Adrenal gland (tissue), 12 donors: Measurements from ENCODE around the gene CDH4. TPM values are rescaled to one million over a fixed set of nuclear protein-coding genes. Genes with fewer than 3 reads are reported as not detected.

Experiments
- DNase-seq, 7 donors: peaks; one replicate each; pipeline ENCODE4 v3.0.0-alpha.2; 2019 to 2020
- H3K27ac ChIP-seq, 5 donors: fragments of 200-600 bp; sonication (generic) in 4 of 5; 1 replicate in 3 of 5; 2 replicates in 2 of 5; pipeline versions ENCODE4 v1.5.1 to v1.8.0; 2016 to 2020; ENCODE audit warnings: mild to moderate bottlenecking in 1 of 5
- H3K27me3 ChIP-seq: fragments of 200-600 bp; 2 replicates; pipeline ENCODE4 v1.8.0; 2021
- H3K36me3 ChIP-seq, 2 donors: fragments of 200-600 bp; replicated peaks in 1 of 2; 1 replicate in 1 of 2; 2 replicates in 1 of 2; pipeline versions ENCODE4 v1.5.1 to v1.8.0; 2018 to 2022
- H3K4me1 ChIP-seq, 2 donors: fragments of 200-600 bp; replicated peaks in 1 of 2; 1 replicate in 1 of 2; 2 replicates in 1 of 2; pipeline versions ENCODE4 v1.5.1 to v1.8.0; 2018 to 2021
- H3K4me3 ChIP-seq, 4 donors: fragments of 200-600 bp; sonication (generic) in 3 of 4; one replicate each; pipeline ENCODE4 v1.5.1; 2016 to 2018
- H3K9me3 ChIP-seq, 3 donors: fragments of 200-600 bp; sonication (generic) in 1 of 3; replicated peaks in 1 of 3; 1 replicate in 2 of 3; 2 replicates in 1 of 3; pipeline versions ENCODE4 v1.5.1 to v1.8.0; 2016 to 2021
- POLR2A ChIP-seq, 2 donors: fragments of 450-650 bp; IDR thresholded peaks; one replicate each; pipeline ENCODE4 v1.6.1; 2017; ENCODE audit warnings: antibody characterized with exemption in 2 of 2, mild to moderate bottlenecking in 2 of 2, moderate library complexity in 1 of 2
- WGBS, 4 donors: extraction: QIAGEN DNeasy Blood & Tissue Kit in 2 of 4; methylation state at CpG; one replicate each; pipeline versions ENCODE4 v1.1.5 to v1.1.7; 2013 to 2017; 5-methylcytosine and 5-hydroxymethylcytosine counted together
- intact Hi-C, 2 donors: fragments of 100-400 bp; cut with DNase I; formaldehyde crosslinking; loops; one replicate each; pipeline versions ENCODE4 v1.14.1 to v1.15.0; 2022 to 2023
- microRNA counts, 2 donors: library from miRNA; unstranded; fragments of <30 nt; microRNA quantifications; one replicate each; lab custom pipeline; 2016
- microRNA-seq, 3 donors: library from miRNA; unstranded; fragments of <30 nt; microRNA quantifications; one replicate each; pipeline ENCODE4, GENCODE V29; 2017 to 2020
- polyA plus RNA-seq, 3 donors: library from polyadenylated mRNA; stranded (reverse); fragments of 200-250 nt in 2 of 3; fragments of 350-450 nt in 1 of 3; fragmentation: Illumina TruSeq in 1 of 3; extraction: RNeasy Lipid Tissue Mini Kit (QIAGEN cat#74804) in 1 of 3; gene quantifications; one replicate each; pipeline ENCODE4 v1.2.3, GENCODE V29; 2013 to 2014
- total RNA-seq, 9 donors: library from RNA; depleted of rRNA in 4 of 9; stranded (reverse); fragments of >200 nt in 4 of 9; fragments of 120-200 nt in 1 of 9; fragmentation: NEBNext Ultra II Directional in 1 of 9; extraction: Animal tissue kit (Norgen Biotek cat#: 25700) in 1 of 9; gene quantifications; one replicate each; pipeline versions ENCODE4 v1.1.0 to v1.2.4, GENCODE V29; 2013 to 2023
- TF ChIP-seq, protein P1 (sequence below), 6 experiments: fragments of 450-650 bp in 4 of 6; fragments of 200-600 bp in 2 of 6; sonication (generic) in 1 of 6; IDR thresholded peaks; 1 replicate in 5 of 6; 2 replicates in 1 of 6; pipeline versions ENCODE4 v1.5.1 to v1.8.0; 2016 to 2021; ENCODE audit warnings: antibody characterized with exemption in 6 of 6, mild to moderate bottlenecking in 2 of 6, moderate library complexity in 1 of 6
- donor health status: healthy with polysubstance abuse.
- donor health status: Bipolar disorder and iron deficiency.
- donor health status: DM: yes; HTN: yes; CAD: no.
- donor health status: DM: no; HTN: no; CAD: no.
- donor health status: DM: no; HTN: no; CAD: no.
- donor health status: DM: yes; HTN: yes; CAD: no.

Gene CDH4
- total and polyA plus RNA-seq, 12 donors: 0.08 to 0.53 (median 0.20) TPM; not detected in 3

DNA sequence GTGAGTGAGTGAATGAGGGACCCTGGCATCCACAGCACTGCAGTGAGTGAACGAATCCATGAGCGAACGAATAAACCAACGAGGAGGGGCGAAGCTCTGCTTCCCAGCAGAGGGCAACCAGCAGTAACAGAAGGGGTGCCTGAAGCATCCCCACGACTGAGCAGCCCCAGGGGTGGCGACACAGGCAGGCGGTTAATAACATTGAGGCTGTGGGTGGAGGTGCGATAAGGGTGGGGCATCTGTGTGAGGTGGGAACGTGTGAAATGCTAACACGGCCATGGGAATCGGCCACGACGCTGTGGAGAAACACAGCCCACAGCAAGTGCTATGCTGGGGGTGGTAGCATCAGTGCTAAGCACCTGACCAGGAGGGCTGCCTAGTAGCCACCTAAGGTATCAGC, 737.7 kb downstream of the CDH4 start:
- H3K27me3 ChIP-seq: no peaks in the 10 kb centered on the region
- intact Hi-C loops: no loop called here
- H3K4me1 ChIP-seq: no peaks in the 10 kb centered on the region
- TF ChIP-seq, protein P1, sequence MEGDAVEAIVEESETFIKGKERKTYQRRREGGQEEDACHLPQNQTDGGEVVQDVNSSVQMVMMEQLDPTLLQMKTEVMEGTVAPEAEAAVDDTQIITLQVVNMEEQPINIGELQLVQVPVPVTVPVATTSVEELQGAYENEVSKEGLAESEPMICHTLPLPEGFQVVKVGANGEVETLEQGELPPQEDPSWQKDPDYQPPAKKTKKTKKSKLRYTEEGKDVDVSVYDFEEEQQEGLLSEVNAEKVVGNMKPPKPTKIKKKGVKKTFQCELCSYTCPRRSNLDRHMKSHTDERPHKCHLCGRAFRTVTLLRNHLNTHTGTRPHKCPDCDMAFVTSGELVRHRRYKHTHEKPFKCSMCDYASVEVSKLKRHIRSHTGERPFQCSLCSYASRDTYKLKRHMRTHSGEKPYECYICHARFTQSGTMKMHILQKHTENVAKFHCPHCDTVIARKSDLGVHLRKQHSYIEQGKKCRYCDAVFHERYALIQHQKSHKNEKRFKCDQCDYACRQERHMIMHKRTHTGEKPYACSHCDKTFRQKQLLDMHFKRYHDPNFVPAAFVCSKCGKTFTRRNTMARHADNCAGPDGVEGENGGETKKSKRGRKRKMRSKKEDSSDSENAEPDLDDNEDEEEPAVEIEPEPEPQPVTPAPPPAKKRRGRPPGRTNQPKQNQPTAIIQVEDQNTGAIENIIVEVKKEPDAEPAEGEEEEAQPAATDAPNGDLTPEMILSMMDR (IDR thresholded peaks at IDR 0.05): no peak
- no peak for TF ChIP-seq POLR2A (IDR thresholded peaks at IDR 0.05)
- H3K9me3 ChIP-seq: no peaks in the 10 kb centered on the region
- no peak overlapping the region for H3K27ac ChIP-seq
- no peak overlapping the region for H3K4me3 ChIP-seq
- H3K36me3 ChIP-seq: peaks cover 0 to 25% of the 10 kb centered on the region in 2 donors
- no peak for DNase-seq
- WGBS, 4 donors: 86 to 91% (median 89%) methylated on average over 14 of the region's 14 CpGs

MicroRNAs within 50 kb of the gene (microRNA counts, 767-probe panel; counts per million panel counts)
- microRNA hsa-miR-1257 (lab: Ali Mortazavi, UCI): 0 counts per million in 2 donors

Small RNA genes lying within 50 kb of the gene (microRNA-seq; reads per million reads assigned to microRNA genes)
- gene MIR1257: 0 reads per million in 3 donors
